Endodermal cell (in vitro differentiated cells): ENCODE measurements around the gene CRTC3. TPM values are rescaled to one million over a fixed set of nuclear protein-coding genes. Genes with fewer than 3 reads are reported as not detected.

Source experiments
- DNase-seq: peaks from one replicate; pipeline ENCODE4 v3.0.0-alpha.2; 2017
- H3K27ac ChIP-seq: 2 replicates; pipeline ENCODE4 v1.5.1; 2013; ENCODE audit warnings: mild to moderate bottlenecking, low read depth, low read length, moderate library complexity
- H3K27me3 ChIP-seq: 2 replicates; pipeline ENCODE4 v1.6.1; 2013; ENCODE audit warnings: mild to moderate bottlenecking, low read length, moderate library complexity; ENCODE audit not compliant: insufficient read depth, control insufficient read depth, poor library complexity, severe bottlenecking
- H3K36me3 ChIP-seq: 2 replicates; pipeline ENCODE4 v1.7.0; 2013; ENCODE audit warnings: mild to moderate bottlenecking, low read length, moderate library complexity; ENCODE audit not compliant: control insufficient read depth, insufficient read depth
- H3K4me1 ChIP-seq: one replicate; pipeline ENCODE4 v1.7.0; 2013; ENCODE audit warnings: low read length; ENCODE audit not compliant: control insufficient read depth, insufficient read depth
- H3K4me3 ChIP-seq: 2 replicates; pipeline ENCODE4 v1.5.1; 2013; ENCODE audit warnings: mild to moderate bottlenecking, low read length, moderate library complexity
- H3K9ac ChIP-seq: 2 replicates; pipeline ENCODE4 v1.6.1; 2013; ENCODE audit warnings: mild to moderate bottlenecking, low read length, moderate library complexity; ENCODE audit not compliant: poor library complexity, severe bottlenecking; ENCODE audit errors: extremely low read depth
- H3K9me3 ChIP-seq: 2 replicates; pipeline ENCODE4 v1.6.1; 2013; ENCODE audit warnings: mild to moderate bottlenecking, low read length, moderate library complexity; ENCODE audit not compliant: control insufficient read depth
- H3K27ac Mint-ChIP-seq: 2 replicates; pipeline ENCODE4 v1.8.0; 2020; ENCODE audit warnings: mixed read lengths
- H3K27me3 Mint-ChIP-seq: 2 replicates; pipeline ENCODE4 v1.8.0; 2021; ENCODE audit warnings: mild to moderate bottlenecking, mixed read lengths; ENCODE audit not compliant: insufficient read depth
- H3K36me3 Mint-ChIP-seq: 2 replicates; pipeline ENCODE4 v1.8.0; 2020; ENCODE audit warnings: low read depth, mixed read lengths
- H3K4me1 Mint-ChIP-seq: 2 replicates; pipeline ENCODE4 v1.8.0; 2020; ENCODE audit warnings: mixed read lengths
- H3K4me3 Mint-ChIP-seq: 2 replicates; pipeline ENCODE4 v1.8.0; 2020; ENCODE audit warnings: mild to moderate bottlenecking, moderate library complexity, mixed read lengths
- H3K9me3 Mint-ChIP-seq: 2 replicates; pipeline ENCODE4 v1.8.0; 2020; ENCODE audit warnings: mild to moderate bottlenecking, mixed read lengths
- WGBS, 2 experiments: methylation state at CpG; one replicate each; pipeline versions ENCODE4 v1.1.5 to v1.1.7; 2013; ENCODE audit warnings: missing lambda C conversion rate in 2 of 2, mixed read lengths in 1 of 2; ENCODE audit not compliant: insufficient coverage in 1 of 2, insufficient read length in 1 of 2; 5-methylcytosine and 5-hydroxymethylcytosine counted together
- total RNA-seq, 2 donors: library from RNA; stranded (reverse); fragmentation: NEBNext Ultra II Directional in 1 of 2; extraction: Animal tissue kit (Norgen Biotek cat#: 25700) in 1 of 2; gene quantifications; 2 replicates in 1 of 2; 3 replicates in 1 of 2; pipeline ENCODE4 v1.2.1, GENCODE V29; 2021
- TF ChIP-seq, protein P1 (sequence below): fragments of 200-600 bp; sonication (generic); conservative IDR thresholded peaks from 2 replicates; pipeline ENCODE4 v1.5.0; 2021; ENCODE audit warnings: antibody characterized with exemption, mild to moderate bottlenecking

CRTC3 gene
- total RNA-seq, 2 donors from 2014 or later: 17.3 to 21.9 TPM

DNA sequence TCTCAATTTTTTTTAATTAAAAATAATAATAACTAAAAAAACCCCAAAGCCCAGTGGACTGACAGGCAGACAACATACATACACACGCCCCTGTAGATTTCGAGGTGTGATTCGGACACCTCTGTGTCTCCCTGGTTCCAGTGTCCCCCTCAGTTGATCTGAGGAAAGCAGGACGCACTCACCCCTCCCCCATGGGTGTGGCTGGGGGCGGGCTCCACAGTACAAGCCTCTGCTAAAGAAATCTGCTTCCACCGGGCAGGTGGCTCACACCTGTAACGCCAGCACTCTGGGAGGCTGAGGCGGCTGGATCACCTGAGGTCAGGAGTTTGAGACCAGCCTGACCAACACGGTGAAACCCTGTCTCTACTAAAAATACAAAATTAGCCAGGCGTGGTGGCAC, 153.6 kb downstream of the CRTC3 start:
- Histone ChIP-seq H3K27ac (no peak overlapping the region), H3K36me3 (no peaks in the 10 kb centered on the region), H3K27me3 (no peaks in the 10 kb centered on the region), H3K4me1 (no peaks in the 10 kb centered on the region), H3K9me3 (no peaks in the 10 kb centered on the region), H3K4me3 (no peak overlapping the region), H3K9ac (no peak overlapping the region)
- TF ChIP-seq, protein P1, sequence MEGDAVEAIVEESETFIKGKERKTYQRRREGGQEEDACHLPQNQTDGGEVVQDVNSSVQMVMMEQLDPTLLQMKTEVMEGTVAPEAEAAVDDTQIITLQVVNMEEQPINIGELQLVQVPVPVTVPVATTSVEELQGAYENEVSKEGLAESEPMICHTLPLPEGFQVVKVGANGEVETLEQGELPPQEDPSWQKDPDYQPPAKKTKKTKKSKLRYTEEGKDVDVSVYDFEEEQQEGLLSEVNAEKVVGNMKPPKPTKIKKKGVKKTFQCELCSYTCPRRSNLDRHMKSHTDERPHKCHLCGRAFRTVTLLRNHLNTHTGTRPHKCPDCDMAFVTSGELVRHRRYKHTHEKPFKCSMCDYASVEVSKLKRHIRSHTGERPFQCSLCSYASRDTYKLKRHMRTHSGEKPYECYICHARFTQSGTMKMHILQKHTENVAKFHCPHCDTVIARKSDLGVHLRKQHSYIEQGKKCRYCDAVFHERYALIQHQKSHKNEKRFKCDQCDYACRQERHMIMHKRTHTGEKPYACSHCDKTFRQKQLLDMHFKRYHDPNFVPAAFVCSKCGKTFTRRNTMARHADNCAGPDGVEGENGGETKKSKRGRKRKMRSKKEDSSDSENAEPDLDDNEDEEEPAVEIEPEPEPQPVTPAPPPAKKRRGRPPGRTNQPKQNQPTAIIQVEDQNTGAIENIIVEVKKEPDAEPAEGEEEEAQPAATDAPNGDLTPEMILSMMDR: no peak
- Mint-ChIP-seq H3K36me3 (no peaks in the 10 kb centered on the region), H3K9me3 (no peaks in the 10 kb centered on the region), H3K4me3 (no peak overlapping the region), H3K27ac (no peak overlapping the region), H3K27me3 (peaks cover 6% of the 10 kb centered on the region), H3K4me1 (peaks cover 5% of the 10 kb centered on the region)
- no peak for DNase-seq
- 74 to 90% methylated on average over 3 to 10 of the region's 10 CpGs for WGBS, 2 experiments

DNA sequence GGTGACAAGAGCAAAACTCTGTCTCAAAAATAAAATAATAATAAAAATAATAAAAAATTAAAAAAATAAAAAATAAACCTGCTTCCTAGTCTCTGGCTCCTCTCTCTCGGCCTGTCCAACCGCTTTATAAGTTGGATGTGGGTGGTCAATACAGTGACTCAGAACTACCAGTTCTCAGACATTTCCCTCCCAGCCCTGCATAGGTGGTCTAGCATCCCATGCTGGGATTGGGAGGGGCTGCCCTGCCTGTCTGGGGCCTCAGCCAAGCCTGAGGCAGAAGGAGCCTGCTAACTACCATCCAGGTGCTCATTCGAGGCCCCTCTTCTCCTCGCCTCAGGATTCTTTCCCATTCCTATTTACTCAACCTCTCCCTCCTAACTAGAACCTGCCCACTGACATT, 154.2 kb downstream of the CRTC3 start:
- no peak overlapping the region for H3K4me3 ChIP-seq
- no peak overlapping the region for H3K27ac ChIP-seq
- no peaks in the 10 kb centered on the region for H3K4me1 ChIP-seq
- no peak for DNase-seq
- Mint-ChIP-seq H3K9me3 (peaks cover under 1% of the 10 kb centered on the region), H3K36me3 (no peaks in the 10 kb centered on the region), H3K27me3 (peaks cover 6% of the 10 kb centered on the region), H3K4me3 (no peak overlapping the region), H3K27ac (no peak overlapping the region), H3K4me1 (peaks cover 5% of the 10 kb centered on the region)
- 82% methylated on average over 4 of the region's 4 CpGs; no CpG with 5 or more reads in 1 of the 2 experiments for WGBS, 2 experiments
- no peak overlapping the region for H3K9ac ChIP-seq
- no peaks in the 10 kb centered on the region for H3K9me3 ChIP-seq
- H3K27me3 ChIP-seq: no peaks in the 10 kb centered on the region
- no peaks in the 10 kb centered on the region for H3K36me3 ChIP-seq
- TF ChIP-seq, protein P1: no peak

DNA sequence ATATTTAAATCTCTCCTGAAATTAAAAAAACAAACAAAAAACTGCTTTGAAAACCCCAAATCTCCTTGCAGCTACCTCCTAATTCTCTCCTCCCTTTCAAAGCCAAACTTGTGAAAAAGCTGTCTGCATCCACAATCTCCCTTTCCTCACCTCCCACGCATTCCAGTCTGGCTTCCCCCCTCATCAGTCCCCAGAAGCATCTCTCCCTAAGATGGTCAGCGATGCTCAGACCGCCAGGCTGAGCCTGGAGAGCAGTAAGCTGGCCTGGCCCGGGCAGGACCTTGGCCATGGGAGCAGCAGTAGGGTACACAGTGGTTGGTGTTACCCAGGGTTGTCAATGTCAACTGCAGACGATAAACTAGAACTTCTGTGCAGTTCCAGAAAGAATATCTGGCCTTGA, 154.6 kb downstream of the CRTC3 start:
- H3K9ac ChIP-seq: no peak overlapping the region
- no peaks in the 10 kb centered on the region for H3K27me3 ChIP-seq
- no peak overlapping the region for H3K4me3 Mint-ChIP-seq
- no peaks in the 10 kb centered on the region for H3K9me3 ChIP-seq
- no peak overlapping the region for H3K4me3 ChIP-seq
- H3K27ac ChIP-seq: no peak overlapping the region
- 89% methylated on average over 4 to 5 of the region's 5 CpGs for WGBS, 2 experiments
- no peaks in the 10 kb centered on the region for H3K4me1 ChIP-seq
- H3K27me3 Mint-ChIP-seq: peaks cover 6% of the 10 kb centered on the region
- peaks cover 2% of the 10 kb centered on the region for H3K9me3 Mint-ChIP-seq
- no peaks in the 10 kb centered on the region for H3K36me3 ChIP-seq
- TF ChIP-seq, protein P1: no peak
- no peak for DNase-seq
- H3K36me3 Mint-ChIP-seq: no peaks in the 10 kb centered on the region
- peaks cover 5% of the 10 kb centered on the region for H3K4me1 Mint-ChIP-seq
- no peak overlapping the region for H3K27ac Mint-ChIP-seq
